Measurements from ENCODE around the gene SUCLA2.

- no peak for TF ChIP-seq CTCF (IDR thresholded peaks at IDR 0.05)
- no peak for TF ChIP-seq EZH2 (IDR thresholded peaks at IDR 0.05; ENCODE audit: borderline replicate concordance, insufficient read depth, low read depth, low read length, poor library complexity, severe bottlenecking)
Measured at GRCh38 chr13:47896111-47896510, 105.0 kb downstream of the SUCLA2 start.
